Activated T-helper 1 cell treated with Interleukin-2 at 50 U/mL for 16 hours (primary cell): ENCODE measurements around the gene EMC8.
"Not testable (repeated sequence)": the region's sequence is repeated elsewhere in the genome, so short reads cannot be mapped to it uniquely, and the experiment has no call there.

ENCODE experiments used
- DNase-seq: peaks from one replicate; pipeline ENCODE4 v3.0.0-alpha.2; 2020; ENCODE audit warnings: low read depth

EMC8 gene

DNA sequence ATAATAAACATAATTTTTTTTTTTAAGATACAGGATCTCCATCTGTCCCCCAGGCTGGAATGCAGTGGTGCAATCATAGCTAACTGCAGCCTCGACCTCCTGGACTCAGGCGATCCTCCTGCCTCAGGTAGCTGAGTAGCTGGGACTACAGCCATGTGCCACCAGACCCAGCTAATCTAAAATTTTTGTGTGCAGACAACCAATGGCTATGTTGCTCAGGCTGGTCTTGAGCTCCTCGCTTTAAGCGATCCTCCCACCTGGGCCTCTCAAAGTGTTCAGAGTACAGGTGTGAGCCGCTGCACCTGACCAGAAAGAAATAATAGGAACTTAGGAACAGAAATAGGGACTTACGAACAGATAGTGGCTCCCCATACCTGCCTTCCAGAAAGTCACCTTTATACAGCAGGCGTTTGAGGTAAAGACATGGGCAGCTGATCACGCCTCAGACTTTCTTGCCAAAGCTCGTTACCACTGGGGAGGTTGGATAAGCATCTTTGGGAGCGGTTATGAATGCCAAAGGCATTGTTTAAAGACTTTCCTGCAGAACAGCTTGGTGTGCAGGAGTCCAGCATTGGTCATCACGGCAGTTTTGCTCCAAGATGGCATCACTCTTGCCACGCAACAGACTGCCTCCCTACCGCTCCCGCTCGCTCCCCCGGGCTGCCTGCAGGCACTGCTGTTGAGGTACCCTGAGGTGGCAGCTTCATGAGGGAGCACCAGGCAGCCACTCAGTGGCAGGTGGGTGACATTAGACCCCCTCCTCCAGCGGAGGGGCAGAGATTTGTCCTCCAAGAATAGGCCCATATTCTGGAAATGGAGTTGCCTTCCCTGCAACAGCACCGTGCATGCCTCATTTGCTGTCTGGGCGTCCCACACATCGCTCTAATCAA, 13.7 kb upstream of the EMC8 start:
- DNase-seq: no peak

- no peak for DNase-seq
Measured at GRCh38 chr16:85812031-85812807, 12.9 kb upstream of the EMC8 start.

GRCh38 chr16:85810742-85811115, 11.4 kb upstream of the EMC8 start:
- DNase-seq: no peak

DNA sequence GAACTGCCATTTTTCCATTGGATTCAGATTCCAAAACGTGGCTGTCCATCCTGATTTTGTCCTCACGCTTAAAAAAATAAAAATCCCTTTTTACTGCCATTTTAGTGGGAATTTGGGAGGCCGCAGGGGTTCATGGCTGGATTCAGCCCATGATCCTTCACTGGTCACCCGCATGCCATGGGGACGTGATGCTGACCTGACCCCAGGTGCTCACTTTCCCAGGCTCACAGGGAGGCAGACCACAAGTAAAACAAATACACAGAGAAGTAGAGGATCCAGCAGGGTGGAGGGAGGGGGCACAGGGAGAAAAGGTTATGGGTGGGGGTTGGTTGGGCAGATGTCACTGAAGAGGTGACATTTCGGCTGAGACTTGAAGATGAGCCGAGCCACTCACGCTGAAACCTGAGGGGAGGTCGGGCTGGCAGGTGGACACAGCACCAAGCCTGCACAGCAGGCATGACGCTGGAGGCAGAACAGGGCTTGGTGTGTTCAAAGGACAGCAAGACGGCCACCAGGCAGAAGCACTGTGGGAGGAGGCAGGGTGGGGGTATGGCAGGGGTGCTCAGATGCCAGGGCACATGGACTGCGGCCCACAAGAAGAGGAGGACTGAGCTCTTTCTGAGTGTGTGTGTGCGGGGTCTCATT, 10.9 kb upstream of the EMC8 start:
- no peak for DNase-seq

- no peak for DNase-seq
Measured at GRCh38 chr16:85809645-85810044, 10.3 kb upstream of the EMC8 start.

DNA sequence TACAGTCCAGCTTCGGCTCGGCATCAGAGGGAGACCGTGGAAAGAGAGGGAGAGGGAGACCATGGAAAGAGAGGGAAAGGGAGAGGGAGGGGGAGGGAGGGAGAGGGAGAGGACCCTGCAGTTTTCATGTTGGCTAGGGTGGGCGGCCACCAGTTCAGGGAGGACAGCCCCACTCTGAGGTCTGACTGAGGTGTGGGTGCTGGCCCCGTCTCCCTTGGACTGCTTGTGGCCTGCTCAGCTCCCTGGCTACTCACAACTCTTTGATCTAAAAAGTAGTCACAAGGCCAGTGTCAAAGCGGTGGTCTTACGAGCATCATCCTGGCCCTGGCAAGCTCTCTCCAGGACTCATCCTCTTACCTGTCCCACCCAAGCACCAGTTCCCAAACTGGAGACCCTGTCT, 9.6 kb upstream of the EMC8 start:
- no peak for DNase-seq

GRCh38 chr16:85808104-85808503, 8.8 kb upstream of the EMC8 start:
- not testable (repeated sequence) for DNase-seq

GRCh38 chr16:85807340-85807739, 8.0 kb upstream of the EMC8 start:
- DNase-seq: not testable (repeated sequence)

DNA sequence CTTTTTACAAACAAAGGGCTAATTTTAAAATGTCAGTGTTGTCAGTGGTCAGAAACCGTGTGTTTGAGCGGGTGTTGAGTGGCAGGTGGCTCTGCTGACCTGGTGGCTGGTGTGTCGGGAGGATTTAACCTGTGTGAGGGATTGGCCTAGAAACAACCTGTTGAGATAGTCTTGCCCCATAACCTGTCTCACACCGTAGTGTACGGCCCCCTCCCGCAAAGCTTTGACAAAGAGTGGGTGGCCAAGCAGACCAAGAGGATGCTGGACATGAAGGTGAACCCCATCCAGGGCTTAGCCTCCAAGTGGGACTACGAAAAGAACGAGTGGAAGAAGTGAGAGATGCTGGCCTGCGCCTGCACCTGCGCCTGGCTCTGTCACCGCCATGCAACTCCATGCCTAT, 7.2 kb upstream of the EMC8 start:
- DNase-seq: no peak

DNA sequence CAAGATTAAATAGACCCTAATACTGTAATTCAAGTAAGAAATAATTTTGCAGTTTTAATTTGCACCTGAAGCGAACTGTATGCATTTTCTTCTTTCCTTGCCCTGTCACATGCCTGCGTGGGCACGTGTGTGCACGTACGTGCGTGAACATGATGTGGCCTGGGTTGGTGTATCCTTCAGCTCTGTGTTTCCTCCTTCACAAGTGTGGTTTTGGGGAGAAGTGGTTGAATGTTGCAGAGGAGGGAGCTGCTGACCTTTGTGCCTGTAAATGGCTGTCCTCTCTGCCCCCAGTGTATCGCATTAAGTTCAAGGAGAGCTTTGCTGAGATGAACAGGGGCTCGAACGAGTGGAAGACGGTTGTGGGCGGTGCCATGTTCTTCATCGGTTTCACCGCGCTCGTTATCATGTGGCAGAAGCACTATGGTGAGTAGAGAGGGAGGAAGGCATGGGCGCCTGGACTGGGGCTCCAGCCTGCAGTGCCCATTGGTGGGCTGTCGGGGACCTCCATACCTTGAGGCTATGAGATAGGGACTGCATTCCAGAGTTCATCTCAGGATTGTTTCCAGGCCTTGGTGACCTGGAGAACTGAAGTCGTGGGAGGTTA, 6.2 kb upstream of the EMC8 start:
- DNase-seq: no peak

- no peak for DNase-seq
Measured at GRCh38 chr16:85803570-85803969, 4.2 kb upstream of the EMC8 start.

GRCh38 chr16:85800321-85800669, 951 bp upstream of the EMC8 start:
- DNase-seq: no peak

- peak; percentile 6 for DNase-seq
Measured at GRCh38 chr16:85798901-85799496, 345 bp downstream of the EMC8 start.

DNA sequence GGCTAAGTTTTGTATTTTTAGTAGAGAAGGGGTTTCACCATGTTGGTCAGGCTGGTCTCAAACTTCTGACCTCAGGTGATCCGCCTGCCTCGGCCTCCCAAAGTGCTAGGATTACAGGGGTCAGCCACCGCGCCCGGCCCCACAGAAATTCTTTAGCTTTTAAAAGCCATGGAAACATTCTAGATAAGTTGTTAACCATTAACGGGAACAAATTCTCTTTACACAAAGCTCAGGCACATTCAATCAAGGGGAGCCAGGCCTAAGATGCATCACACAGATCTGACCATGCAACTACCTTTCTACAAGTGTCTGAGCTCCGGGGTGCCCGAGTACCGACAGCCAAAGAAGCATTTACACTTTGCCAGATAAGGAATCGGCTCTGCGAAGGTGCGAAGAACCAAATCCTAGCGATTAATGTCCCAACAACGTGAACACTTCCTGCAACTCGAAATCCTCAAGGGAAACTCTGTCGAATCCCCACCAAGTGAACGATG, 1.0 kb downstream of the EMC8 start:
- DNase-seq: no peak

DNA sequence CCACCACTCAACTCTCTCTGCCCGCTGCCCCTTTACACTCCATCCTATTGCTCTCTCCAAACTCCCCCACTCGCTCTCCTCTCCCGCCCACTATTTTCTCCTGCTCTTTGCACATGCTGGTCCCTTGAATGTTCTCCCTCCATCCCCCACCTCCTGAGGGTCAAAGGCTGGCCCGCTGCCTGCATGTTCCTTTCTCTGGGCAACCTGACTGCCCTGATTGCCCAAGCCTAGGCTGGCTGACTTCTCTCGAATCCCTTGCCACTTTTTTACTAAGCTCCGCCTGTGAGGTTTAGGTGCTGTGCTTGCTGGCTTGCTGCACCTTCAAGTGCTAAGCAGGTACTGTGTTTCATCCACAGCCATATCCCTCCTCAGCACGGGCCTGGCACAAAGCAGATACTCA, 2.7 kb downstream of the EMC8 start:
- no peak for DNase-seq

DNA sequence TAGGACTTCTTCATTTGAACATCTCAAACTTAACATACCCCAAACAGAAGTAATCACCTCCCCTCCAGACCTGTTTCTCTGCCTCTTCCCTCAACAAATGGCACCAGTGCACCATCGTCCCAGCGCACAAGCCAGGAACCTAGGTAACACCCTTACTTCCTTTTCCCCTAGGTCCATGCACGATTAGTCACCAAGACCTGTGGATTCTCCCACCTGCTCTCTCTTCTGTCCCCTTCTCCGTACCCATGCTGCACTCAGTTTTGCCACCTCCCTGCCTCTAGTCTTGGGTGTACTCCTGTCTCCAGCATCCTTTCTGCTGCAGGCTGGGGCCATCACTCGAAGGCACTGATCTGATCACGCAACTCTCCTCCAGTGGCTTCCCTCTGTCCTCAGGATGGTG, 3.2 kb downstream of the EMC8 start:
- DNase-seq: no peak

- DNase-seq: no peak
Measured at GRCh38 chr16:85794696-85795095, 4.6 kb downstream of the EMC8 start.

DNA sequence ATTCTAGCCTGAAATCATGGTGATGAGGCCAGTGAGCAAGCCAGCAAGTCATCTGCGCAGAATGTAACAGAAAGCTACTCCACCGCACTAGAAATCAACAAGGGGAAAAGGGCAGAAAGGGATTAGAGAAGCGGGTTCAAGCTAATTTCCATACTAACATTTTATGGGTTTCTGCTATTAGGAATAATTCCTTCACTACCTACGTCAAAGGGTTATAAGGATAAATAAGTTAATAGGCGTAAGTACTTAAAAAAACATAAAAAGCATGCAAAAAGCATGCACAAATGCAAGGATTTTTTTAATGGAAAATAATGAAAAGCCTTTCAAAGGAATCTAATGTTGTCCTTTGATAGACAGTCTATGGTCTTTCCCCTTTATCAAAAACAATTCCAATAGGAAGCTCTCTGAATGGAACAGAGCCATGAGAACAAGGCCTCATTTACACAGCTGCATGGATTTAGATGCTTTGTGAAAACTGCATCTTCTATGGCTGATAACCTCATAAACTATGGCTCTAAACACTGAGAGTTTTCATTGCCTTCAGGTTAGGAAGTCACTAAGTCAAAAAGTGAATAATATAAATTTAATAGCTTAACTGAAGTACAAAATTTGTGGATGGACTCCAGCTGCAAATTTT, 5.6 kb downstream of the EMC8 start:
- DNase-seq: no peak

- no peak for DNase-seq
Measured at GRCh38 chr16:85789773-85790172, 9.6 kb downstream of the EMC8 start.

DNA sequence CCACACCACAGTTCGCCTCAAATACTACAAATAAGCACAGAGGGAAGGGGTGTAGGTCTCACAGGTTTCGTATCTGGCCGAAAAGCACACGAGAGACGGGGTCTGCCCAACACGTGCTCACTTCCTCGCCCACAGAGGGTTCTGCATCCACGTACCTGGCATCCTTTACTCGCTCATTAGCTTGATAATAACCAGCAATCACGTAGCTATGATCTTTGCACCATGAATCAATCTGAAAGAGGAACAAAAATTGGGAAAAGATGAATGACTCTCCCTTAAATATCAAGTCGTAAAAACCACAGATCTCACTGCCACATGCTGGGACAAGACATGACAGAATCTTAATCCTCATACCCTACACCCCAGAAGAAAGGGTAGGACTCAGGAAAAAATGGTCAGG, 10.5 kb downstream of the EMC8 start:
- DNase-seq: no peak

GRCh38 chr16:85785927-85786326, 13.4 kb downstream of the EMC8 start:
- DNase-seq: no peak

DNA sequence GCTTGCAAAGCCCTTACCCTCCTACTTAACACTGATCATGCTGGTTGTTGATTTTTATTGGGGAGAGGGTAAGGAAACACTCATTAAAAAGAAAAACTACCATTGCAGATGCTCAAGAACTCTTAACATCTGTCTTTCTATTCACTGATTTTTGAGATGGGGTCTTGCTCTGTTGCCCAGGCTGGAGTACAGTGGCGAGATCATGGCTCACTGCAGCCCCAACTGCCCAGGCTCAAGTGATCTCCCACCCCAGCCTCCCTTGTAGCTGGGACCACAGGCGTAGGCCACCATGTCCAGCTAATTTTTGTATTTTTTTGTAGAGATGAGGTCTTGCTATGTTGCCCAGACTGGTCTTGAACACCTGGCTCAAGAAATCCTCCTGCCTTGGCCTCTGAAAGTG, 14.5 kb downstream of the EMC8 start:
- no peak for DNase-seq
